GM12875 (cell line): ENCODE data around the gene TBX2.

Source experiments
- H3K4me3 ChIP-seq: one replicate; pipeline ENCODE4 v1.5.1; 2011; ENCODE audit warnings: low read depth, low read length, control low read depth
- CTCF ChIP-seq: IDR thresholded peaks from 2 replicates; pipeline ENCODE4 v1.5.1; 2011; ENCODE audit warnings: low read depth, mild to moderate bottlenecking, control low read depth, inconsistent platforms, low read length, moderate library complexity, borderline replicate concordance; ENCODE audit not compliant: insufficient read depth

The TBX2 gene

DNA sequence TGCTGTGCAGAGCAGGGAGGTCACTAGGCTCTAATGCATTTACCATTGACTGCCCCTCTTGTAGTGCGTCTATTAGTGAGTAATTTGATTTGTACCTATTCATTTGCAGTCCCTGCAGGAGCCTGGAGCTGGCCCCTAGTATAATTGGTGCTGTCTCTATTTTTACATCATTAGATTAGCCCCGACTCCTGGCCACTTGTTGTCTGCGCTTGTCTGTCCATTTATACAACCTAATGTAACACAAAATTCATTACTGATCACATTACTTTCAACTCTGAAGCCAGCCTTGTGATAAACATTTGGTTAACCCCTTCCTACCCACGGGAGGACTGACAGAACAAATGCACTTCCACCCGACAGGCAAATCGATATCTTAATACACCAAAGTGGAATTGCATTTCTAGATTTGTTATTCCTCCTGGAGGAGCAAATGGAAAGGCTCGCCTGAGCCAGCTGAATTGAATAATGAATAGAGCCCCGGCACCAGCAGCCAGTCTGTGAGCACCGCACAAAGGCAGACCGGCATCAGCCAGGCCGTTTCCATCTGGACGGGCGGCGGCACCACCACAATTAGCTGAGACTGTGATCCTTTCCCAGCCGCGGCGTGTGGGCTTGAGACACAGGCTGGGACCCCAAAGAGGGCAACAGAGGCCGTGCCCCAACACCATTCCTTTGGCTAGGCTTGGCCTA lies 18.7 kb upstream of the TBX2 start:
- no peak for TF ChIP-seq CTCF
- no peak overlapping the region for H3K4me3 ChIP-seq

DNA sequence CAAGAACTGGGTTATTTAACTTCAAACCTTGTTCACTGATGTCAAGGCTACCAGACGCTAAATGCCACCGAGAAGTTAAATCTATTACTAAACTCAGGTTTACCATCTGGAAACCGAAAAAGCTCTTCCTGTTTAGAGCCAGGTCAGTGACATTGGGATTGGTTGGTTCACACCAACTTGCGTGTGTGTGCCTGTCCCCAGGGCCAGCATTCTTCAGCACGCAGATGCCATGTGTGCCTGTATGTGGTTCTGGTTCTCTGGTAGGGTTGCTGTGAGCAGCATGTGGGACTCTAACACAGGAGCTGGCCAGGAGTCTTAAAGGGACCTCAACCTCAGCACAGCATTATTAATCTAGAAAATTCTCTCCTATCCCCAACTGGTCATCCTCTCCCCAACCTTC lies 18.1 kb upstream of the TBX2 start:
- TF ChIP-seq CTCF, result no peak
- no peak overlapping the region for H3K4me3 ChIP-seq

DNA sequence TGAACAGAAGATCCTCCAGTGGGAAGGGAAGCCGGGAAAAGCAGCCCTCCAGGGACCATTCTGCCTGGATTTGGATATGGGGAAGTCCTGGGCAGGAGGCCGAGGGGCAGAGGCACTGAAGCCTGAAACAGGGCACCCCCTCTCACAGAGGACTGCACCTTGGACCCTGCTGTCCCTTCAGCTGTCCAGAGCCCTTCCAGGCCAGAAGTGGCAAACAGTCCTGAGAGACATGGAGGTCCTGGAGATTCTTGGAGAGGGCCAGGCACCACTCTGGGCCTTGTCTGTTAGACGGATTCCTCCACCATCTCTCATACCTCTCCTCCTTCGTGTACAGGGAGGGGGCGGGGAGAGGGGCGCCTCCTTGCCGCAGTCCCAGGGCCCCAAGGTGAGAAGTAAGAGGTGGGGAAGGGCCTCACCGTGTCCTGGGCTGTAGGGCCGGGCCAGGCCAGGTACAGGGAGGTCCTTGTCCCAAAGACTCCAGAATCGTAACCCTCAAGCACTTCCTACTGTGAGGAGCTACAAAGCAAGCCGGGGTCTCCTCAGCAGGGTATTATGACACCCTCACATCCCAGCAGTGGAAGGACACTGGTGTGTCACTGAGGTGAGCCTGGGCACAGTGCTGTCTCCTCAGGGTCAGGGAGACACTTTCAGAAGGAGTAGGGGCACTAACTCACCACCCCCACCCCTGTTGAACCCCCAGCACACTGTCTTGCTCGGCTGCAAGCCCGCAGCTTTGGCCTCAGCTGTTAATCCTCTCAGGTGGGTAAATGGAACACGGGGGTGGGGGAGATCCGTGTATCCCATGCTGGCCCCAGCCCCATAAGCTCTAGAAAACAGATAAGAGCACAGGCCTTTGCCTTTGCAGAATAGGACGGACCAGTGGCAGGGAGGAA lies 16.6 kb upstream of the TBX2 start:
- TF ChIP-seq CTCF, result no peak
- H3K4me3 ChIP-seq, result no peak overlapping the region

- no peak for TF ChIP-seq CTCF
- H3K4me3 ChIP-seq, result no peak overlapping the region
These were observed 15.9 kb upstream of the TBX2 start for GRCh38 chr17:61383689-61384201.

DNA sequence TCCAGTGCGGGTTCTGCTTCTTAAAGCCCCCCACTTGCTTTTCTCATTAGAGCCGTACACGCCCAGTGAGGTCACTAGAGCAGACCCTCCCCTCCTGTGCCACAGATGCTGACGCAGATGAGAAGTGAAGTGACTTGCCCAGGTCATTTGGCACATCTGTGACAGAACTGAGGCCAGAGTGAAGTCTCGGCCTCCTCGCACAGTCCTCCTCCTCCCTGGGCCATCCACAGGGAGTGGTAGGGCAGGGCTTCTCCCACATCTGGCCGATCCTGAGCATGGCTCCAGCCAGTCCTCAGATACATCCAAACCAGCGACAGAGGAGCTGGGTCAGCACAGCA lies 15.3 kb upstream of the TBX2 start:
- H3K4me3 ChIP-seq, result no peak overlapping the region
- TF ChIP-seq CTCF, result no peak

DNA sequence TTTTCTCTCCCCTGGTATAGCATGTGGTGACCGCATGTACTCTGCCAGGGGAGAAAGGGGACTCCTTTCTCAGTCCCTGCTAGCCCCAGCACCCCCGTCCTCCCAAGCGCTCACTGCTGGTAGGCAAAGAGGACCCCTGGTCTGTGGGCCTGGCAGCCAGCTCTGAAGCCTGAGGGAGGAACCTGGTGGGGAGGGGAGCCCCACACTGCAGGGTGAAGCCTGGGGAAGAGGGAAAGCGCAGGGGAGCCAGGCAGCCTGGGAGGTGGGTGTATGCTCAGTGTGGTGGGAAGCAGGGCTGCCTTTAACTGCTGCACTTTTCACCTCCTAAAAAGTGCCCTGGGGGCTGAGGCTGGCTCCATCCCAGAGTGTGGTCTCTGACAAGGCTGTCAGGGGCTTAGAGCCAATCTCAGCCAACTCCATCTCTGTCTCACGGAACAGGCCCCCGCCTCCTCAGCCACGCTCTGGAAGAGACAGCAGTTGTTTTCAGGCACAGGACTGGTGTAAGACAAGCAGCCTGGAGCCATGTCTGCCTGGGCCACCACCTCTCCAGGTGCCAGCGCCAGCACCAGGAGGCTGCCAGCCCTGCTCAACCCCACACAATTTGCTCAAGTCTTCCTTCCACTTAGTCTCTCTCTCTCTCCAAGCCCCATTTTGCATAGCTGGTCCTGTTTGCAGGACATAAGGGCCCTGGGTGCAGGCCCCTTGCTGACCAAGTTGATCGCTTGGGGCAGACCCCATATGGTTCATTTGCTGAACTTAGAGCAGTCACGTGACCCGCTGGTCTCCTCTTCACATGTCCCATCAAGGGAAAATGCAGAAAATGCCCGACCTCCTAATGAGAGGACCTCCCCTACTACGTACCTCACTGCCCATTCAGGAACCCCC lies 14.7 kb upstream of the TBX2 start:
- TF ChIP-seq CTCF, result no peak
- H3K4me3 ChIP-seq, result no peak overlapping the region
